GM10266 (cell line): ENCODE measurements around the gene DSCAM.

ENCODE experiments used
- DNase-seq: peaks from one replicate; pipeline ENCODE4 v3.0.0; 2012; ENCODE audit errors: extremely low spot score
- CTCF ChIP-seq: IDR thresholded peaks from 2 replicates; pipeline ENCODE4 v1.5.1; 2012; ENCODE audit warnings: mild to moderate bottlenecking, low read depth; ENCODE audit not compliant: control insufficient read depth, insufficient read depth; ENCODE audit errors: missing control alignments

The DSCAM gene

GRCh38 chr21:40602080-40602479 lies 244.9 kb downstream of the DSCAM start:
- DNase-seq = no peak
- TF ChIP-seq CTCF = no peak

GRCh38 chr21:40595806-40596205 lies 251.2 kb downstream of the DSCAM start:
- no peak for TF ChIP-seq CTCF
- no peak for DNase-seq

- no peak for TF ChIP-seq CTCF
- DNase-seq = no peak
Measured at GRCh38 chr21:40587736-40588346, 259.1 kb downstream of the DSCAM start.

GRCh38 chr21:40586575-40586974 lies 260.4 kb downstream of the DSCAM start:
- DNase-seq = no peak
- TF ChIP-seq CTCF = no peak

GRCh38 chr21:40577285-40578043 lies 269.5 kb downstream of the DSCAM start:
- no peak for TF ChIP-seq CTCF
- DNase-seq = no peak

GRCh38 chr21:40575976-40576375 lies 271.0 kb downstream of the DSCAM start:
- no peak for DNase-seq
- no peak for TF ChIP-seq CTCF

GRCh38 chr21:40569357-40569756 lies 277.6 kb downstream of the DSCAM start:
- TF ChIP-seq CTCF = no peak
- no peak for DNase-seq
